Stimulated activated CD4-positive, alpha-beta T cell treated with anti-CD3 and anti-CD28 coated beads, Interleukin-12 subunit alpha, Interleukin-12 subunit beta, amount 100 ng/mL, for 48 hours (primary cell): Measurements from ENCODE around the gene PPIL6.

Experiments used
- DNase-seq, 3 donors: peaks; one replicate each; pipeline ENCODE4 v3.0.0-alpha.2; 2020; ENCODE audit warnings: low read depth in 2 of 3, low spot score in 1 of 3

Gene PPIL6

DNA sequence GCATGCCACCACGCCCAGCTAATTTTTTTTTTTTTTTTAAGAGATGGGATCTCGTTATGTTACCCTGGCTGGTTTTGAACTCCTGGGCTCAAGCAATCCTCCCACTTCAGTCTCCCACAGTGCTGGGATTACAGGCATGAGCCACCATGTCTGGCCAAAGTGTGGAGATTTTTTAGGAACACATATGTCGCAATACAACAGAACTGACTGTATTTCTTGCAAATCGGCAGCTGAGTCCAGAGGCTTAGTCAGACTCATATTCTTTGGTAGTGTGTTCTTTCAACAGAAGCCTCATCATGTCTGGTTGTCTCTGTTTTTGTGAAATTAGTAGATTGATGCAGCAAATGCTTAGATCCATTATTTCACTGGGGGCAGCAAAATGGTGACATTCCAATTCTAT is 34.2 kb downstream of the PPIL6 start:
- DNase-seq = no peak

DNA sequence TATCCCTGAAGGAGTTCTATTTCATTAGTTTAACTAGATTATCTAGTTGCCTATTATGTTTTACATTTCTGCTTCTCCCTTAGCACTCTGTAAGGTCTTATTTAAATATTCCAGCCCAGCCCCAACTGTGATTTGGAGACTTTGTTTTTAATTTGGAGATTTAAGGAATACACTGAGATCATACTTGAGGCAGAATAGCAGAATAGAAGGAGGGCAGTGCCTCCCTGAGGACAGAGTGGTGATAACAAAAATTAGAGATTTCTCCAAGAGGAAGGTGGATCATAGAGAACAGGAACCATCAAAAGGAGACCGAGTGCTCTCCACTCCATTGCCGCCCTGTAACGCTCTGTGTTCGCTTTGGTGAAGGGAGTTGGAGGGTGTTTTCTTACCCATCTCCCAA is 43.4 kb downstream of the PPIL6 start:
- no peak for DNase-seq

DNA sequence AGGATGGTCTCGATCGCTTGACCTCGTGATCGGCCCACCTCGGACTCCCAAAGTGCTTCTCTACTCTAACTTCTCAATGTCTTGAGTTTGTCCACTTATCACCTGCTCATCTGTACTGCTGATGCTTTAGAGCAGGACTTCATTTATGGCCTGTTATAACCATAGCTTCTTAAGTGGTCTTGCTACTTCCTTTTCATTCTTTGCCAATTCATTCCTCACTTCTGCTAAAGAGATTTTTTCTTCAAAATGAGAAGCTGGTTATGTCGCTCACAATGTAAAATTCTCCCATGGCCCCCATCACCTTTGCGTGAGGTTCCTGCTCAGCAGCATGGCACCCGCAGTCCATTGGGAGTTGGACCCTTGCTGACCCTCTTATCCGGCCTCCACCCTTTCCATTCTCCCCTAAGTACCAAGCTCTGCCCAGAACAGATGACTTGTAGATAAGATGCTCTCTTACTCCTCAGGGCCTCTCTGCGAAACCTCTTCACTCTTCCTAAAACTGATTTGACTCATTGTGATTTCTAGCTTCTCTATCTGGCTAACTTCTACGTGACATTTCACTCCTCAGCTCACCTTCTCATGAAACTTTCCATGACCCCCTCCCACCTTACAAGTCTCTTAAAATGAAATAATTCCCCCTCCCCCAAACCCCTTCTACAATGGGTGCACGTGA is 44.2 kb downstream of the PPIL6 start:
- no peak for DNase-seq

DNA sequence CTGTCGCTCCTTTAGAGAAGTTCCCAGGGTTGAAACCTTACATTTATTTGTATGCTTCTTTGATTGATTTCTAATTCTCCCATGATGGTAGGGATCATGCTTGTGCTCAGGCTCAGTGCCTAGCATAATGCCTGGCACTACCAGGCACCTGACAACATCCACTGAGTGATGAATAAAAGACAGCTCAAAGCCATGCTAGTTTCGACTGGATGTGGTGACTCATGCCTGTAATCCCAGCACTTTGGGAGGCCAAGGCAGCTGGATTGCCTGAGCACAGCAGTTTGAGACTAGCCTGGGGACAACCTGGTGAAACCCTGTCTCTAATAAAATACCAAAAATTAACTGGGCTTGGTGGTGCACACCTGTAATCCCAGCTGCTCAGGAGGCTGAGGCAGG is 46.5 kb downstream of the PPIL6 start:
- no peak for DNase-seq

DNA sequence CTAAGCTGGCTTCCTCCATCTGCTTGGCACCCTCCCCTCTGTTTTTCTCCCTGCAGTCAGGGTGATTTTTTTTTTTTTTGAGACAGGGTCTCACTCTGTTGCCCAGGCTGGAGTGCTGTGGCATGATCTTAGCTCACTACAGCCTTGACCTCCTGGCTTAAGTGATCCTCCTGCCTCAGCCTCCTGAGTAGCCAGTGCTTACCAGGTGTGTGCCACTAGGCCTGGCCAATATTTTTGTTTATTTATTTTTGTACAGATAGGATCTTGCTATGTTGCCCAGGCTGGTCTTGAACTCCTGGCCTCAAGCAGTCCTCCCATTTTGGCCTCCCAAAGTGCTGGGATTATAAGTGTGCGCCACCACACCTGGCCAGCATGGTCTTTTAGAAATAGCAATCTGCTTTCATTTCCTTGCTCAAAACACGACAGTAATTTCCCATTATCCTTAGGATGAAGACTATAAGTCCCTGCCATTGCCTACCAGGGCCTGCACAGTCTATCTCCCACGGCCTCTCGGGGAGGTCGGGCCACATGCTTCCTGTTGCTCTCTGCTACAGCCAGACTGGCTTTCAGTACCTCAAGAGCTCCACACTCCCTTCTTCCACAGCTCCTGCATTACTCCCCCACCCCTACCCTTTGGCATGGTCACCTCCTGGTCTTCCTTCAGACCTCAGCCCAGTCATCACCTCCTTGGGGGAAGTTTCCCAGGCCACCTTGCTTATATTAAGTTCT is 47.1 kb downstream of the PPIL6 start:
- no peak for DNase-seq

DNA sequence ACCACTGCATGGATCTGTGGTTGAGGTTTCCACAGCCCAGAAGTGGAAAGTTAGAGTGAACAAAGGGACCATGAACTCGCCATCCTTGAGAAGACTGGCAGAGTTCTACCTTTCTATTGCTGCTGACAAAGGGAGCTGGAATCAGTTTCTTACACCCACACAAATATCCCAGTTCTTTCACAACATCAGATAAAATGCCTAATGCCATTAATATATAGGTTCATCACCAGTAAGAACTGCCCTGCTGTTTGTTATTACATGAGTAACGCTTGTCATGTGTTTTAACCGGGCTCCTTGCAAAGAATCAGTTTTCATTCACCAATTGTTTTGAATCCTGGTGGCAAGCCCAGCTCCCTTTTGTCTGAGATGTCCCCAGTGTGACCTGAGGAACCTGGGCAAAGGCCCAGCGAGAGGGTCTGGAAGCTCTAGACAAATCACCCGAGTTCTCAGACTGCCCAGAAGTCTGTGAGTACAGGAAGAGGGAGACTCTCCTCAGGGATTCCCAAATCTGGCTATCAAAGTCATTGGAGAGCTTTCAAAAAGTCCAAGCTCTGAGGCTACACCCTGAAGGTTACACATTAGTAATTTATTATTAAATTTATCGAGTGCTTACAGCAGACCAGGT is 50.7 kb downstream of the PPIL6 start:
- no peak for DNase-seq

DNA sequence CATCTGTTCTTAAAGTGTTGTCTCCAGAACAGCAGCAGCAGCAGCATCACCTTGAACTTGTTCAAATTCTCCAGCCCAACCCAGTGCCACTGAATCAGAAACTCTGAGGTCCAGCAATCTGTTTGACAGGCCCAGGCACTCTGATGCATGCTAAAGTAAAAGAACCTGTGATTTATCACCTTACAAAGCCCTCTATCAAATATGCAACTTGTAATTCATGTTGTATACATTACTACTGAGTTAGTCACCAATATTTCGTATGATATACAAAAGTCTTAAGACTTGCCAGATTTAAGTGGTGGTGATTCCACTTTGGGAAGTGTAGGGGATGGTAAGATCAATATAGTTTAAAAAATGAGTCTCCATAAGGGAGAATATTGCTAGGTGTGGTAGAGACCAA is 52.2 kb downstream of the PPIL6 start:
- DNase-seq = no peak

DNA sequence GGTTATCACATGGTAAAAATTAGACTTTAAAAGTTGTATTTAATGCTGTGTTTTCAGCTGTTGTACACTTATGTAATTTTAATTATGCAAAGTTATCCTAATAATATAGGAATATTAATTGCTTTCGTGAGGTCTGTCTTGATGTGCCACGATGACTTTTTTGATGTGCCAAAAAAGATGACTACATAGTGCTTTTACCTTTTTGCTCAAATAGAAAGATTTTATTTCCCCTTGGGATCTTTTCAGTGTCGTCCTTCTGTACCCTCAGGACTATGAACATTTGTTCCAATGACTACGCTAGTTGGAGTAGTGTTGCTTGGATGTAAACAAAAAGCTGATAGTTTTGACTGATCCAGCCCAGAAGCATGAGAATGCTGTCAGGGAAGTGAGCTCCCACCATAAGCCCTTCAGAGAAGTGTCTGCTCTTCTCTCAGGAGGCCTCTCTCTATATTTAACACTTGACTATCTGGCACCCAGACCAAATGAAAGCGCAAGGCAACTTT is 56.9 kb downstream of the PPIL6 start:
- no peak for DNase-seq

DNA sequence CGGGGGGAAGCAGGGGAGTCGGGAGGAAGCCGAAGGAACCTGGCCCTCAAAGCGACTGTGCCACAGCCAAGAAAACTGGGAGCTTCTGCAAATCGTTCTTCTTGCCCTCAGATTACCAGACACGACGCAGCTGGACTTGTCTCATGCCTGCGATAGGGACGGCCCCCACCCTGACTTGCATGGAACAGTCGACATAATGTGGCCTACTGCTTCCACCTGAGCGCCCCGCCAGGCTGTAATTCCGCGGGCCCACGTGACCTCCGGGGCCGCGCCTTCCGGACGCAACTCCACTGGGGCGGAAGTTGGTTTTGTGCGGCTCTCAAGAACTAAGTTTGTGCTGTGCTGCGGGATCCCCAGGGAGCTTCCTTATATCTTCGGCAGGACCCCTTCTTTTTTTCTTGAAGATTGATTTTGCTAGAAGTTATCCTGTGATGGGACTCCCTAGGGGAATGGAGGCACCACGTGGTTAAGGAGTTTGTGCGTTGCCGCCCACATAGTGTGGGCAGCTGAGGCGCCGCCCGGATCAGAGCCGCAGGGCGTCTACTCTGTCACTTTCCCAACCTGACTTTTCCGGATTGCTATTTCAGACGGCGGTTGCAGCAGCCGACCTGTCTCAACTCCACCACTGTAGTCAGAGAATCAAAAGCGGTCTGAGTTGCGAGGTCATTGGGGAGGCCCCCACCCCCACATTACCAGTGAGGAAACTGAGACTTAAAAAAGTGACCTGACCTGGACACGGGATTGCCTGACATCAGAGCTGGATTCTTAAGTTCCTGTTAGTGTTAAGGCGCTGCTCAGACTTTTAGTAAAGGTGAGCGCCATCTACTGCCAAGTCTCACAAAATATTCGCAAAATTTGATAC is 57.6 kb downstream of the PPIL6 start:
- DNase-seq = peak; percentile 84 to 85 (median 85)

DNA sequence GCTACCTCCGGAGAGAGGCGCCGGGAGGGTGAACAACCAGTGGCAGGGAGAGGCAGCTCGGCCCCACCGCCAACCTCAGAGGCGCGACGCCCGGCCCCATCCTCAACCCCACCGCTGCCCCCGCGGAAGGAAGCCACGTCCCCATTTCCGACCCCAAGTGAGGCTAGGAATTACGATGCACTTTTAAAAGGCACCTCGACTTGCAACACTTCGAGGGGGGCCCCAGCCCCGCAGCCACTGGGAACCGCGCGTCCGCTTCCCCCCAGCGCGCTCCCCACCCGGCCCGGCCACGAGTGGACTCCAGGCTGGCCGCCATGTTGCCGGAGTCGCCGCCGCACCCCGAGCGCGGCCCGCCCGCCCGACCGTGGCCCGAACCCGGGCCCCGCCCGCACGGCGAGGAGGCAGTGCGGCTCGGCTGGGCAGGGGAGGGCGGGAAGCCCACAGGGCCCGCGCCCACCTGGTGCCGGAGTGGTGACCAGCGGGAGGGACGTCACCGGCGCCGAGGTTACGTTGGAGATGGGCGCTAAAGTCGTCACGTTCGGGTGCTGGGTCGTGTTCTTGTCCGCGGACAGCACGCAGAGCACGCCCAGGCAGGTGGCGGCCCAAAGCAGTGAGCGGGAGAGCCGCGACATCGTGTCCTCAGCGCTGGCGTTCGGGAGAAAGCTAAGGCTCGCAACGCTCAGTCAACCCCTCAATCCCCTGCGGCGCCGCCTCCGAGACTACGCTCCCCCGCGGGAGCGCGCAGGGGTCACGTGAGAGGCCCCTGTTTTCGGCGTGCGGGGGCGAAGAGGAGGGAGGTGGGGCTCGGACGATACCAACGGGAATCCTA is 58.5 kb downstream of the PPIL6 start, which contains the start of gene CD164:
CD164 (minus strand) TSS at position 721 of the 829 bp plus-strand sequence; CDS start at position 632, 89 bp downstream.
- DNase-seq = peak; percentile 85 to 92 (median 88)

DNA sequence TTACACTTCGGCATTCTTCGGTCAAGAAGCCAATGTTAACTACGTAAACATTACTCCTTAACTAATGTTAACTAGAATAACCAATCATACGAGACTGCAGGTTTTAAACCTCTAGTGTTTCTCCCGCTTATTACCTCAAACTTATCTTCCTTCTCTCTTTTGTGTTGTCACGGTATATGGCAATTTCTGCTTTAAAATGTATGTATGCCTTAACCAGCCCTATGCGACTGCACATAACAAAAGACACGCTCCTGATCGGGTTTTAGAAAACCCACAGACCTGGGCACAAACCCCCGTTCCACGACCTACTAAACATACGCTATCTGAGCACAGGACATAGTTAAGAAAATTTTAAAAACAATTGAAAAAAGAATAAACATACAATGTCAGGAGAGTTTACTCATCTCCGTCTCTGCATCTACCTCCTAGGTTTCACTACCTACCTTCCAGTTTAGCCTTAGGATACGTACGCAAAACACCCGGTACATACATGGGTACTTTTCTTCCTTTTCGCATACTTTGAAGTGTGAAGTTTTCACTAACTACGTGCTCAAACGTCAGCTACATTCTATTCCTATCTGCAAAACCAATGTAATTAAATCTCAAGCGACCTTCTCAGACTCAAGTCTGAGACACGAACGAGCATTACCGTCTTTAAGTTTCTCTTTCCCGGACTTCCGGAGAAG is 59.2 kb downstream of the PPIL6 start:
- no peak for DNase-seq

DNA sequence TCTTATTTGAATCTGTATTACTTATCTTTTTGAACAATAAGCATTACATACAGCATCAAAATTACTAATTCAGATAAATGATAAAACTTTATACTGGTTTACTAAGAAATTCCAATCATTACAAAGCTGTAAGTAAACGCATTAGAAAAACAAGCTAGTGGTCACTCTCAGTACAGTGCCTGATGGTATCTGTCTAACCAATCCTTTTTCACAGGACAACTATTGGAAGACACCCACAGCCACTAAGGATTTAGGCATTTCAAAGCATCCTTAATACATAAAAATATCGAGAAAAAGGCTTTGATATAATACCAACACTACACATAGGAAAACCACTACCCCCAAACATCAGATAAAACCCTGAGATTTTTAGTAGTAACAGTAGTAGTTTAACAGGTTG is 60.7 kb downstream of the PPIL6 start:
- DNase-seq = no peak

DNA sequence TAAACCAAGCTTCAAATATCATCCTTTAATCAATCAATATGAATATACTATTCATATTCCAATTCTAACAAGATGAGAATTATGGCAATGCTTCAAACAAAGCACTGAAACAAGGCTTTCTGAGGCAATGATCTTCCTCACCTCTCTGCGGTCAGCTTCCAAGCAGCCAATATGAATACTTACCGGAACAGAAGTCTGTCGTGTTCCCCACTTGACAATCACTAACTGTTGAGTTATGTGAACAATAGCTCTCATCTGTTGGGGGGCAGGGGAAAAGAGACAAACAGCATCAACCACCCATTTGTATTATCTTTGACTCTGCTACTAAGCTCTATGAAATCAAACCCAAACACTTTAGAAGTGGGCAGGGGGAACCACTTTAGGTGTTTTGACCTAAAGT is 62.7 kb downstream of the PPIL6 start:
- DNase-seq = no peak

DNA sequence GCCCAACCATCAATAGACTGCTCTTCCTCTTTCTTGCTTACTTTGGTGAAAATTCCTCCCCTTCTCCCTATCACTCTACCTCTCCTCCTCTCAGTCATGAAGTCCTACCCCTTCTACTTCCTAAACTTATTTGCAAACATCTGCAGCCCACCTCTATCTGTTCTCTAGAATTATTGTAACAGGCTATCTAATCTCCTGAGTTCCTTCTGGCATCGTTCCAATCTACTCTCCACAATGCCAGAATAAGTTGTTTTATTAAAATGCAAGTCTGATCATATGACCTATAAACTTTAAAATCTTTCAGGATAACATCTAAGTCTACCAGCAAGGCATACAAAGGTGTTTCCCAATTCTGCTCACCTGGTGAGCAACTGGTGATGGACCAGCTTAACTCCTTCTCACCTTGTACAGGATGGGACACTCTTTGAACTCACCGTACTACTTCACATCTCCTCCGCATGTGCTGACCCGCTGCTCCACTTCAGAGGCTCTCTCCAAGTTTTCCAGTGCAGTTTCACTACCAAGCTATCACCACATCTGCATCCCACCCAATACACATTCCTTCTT is 66.0 kb downstream of the PPIL6 start:
- DNase-seq = no peak

DNA sequence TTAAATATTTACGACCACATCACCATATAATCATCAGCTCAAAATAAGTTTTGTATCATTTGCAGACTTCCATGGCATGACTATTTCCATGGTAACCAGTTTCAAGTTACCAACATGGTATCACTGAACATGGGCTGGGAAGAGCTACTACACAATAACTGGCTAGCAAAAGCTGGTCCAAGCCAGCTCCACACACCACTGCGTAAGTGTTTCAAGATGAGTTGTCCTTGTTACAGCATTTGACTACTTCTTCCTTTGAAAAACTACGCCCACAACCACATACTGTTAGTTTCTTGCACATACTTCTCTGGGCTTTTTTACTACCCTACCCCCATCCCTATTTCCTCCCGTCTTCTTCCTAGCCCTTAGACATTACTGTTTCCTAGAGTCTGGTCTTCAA is 66.7 kb downstream of the PPIL6 start:
- DNase-seq = peak; percentile 26 to 59 (median 53)

DNA sequence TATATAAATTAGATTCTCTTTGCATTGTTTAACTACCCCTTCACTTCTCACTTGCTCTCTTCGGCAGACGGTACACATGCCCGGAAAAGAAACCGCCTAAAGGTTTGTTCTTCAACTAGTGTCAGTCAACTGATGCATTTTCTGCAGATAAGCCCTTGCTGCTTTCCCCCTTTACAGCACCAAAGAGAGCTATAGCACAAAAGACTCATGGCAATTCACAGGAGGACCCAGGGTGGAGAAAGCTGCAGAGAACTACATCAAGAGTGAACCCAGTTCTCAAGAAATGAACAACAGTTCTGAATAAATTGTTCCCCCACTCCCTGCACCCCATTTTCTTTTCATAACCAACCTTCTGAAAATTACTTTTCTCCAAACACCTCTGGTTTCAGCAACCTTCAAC is 67.1 kb downstream of the PPIL6 start:
- no peak for DNase-seq

DNA sequence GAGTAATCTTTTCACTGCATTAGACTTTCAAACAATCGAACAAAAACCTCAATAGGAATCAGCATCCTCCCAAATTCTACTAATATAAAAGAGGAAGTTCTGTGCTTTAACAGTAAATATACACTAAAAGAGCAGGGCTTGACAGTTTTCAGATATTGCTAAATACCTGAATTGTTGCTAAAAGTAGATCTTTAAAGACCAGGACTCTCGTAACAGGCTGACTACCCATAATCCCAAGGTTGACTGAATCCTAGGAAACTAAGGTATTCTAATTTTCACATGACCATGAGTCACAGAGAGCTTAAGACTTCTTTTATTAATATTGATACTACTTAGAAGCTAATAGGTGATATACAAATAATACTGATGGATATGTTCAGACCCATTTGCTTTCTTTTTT is 68.3 kb downstream of the PPIL6 start:
- DNase-seq = no peak

DNA sequence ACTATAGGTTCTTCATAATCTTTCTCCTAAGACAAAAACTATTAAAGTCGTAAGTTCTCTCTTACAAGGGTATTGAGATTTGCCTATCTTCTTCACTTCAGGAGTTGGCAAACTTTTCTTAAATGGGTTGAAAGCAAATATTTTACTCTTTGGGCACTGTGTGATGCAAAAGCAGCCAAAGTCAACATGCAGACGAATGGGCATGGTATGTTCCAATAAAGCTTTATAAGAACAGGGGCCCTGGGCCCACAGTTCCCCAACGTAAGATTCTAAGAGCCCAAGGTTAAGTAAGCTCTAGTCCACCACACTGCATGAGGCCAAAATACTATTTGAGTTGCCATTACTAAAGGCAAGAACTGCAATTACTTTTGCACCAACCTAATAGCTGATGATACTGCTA is 69.6 kb downstream of the PPIL6 start:
- DNase-seq = no peak

DNA sequence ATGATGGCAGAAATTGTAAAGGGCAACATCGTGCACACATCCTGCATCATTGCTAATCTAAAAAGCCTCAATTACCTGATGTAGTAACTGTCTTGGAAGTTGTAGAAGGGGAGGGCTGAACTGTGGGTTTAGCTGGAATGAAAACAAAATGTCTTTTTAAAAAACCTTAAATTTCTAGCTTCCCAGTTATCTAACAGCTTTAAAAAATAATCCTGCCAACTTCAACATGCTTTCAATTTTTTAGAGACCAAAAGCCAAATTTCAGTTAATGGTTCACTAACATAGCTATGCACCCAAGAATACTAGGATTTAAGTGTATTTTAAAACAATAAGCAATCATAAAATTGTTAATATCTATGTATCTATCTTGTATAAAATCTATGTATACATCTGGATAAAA is 70.1 kb downstream of the PPIL6 start:
- no peak for DNase-seq
